Neural progenitor cell (in vitro differentiated cells): ENCODE results near the gene ZNF79. TPM values are rescaled to one million over a fixed set of nuclear protein-coding genes. Genes with fewer than 3 reads are reported as not detected.

ENCODE experiments used
- DNase-seq: peaks from one replicate; pipeline ENCODE4 v3.0.0-alpha.2; 2016; ENCODE audit warnings: low spot score
- H2AFZ ChIP-seq: fragments of 200-600 bp; sonication (generic); replicated peaks from 2 replicates; pipeline ENCODE4 v1.6.1; 2016; ENCODE audit warnings: antibody characterized with exemption
- H3F3A ChIP-seq: fragments of 200-600 bp; sonication (generic); 2 replicates; pipeline ENCODE4 v1.6.1; 2016; ENCODE audit warnings: antibody characterized with exemption, low read depth
- H3K27ac ChIP-seq: fragments of 200-600 bp; sonication (generic); 2 replicates; pipeline ENCODE4 v1.5.1; 2016; ENCODE audit warnings: mild to moderate bottlenecking
- H3K27me3 ChIP-seq: fragments of 200-600 bp; sonication (generic); 2 replicates; pipeline ENCODE4 v1.6.1; 2016; ENCODE audit warnings: mild to moderate bottlenecking, moderate library complexity
- H3K36me3 ChIP-seq: fragments of 200-600 bp; sonication (generic); 2 replicates; pipeline ENCODE4 v1.5.1; 2016
- H3K4me1 ChIP-seq: fragments of 200-600 bp; sonication (generic); 2 replicates; pipeline ENCODE4 v1.6.1; 2016; ENCODE audit warnings: mixed run types
- H3K4me2 ChIP-seq: fragments of 200-600 bp; sonication (generic); 2 replicates; pipeline ENCODE4 v1.6.1; 2016
- H3K4me3 ChIP-seq: fragments of 200-600 bp; sonication (generic); 2 replicates; pipeline ENCODE4 v1.5.1; 2016
- H3K79me2 ChIP-seq: fragments of 200-600 bp; sonication (generic); 2 replicates; pipeline ENCODE4 v1.6.1; 2016; ENCODE audit warnings: low read depth
- H3K9ac ChIP-seq: fragments of 200-600 bp; sonication (generic); 2 replicates; pipeline ENCODE4 v1.6.1; 2016
- H3K9me3 ChIP-seq: fragments of 200-600 bp; sonication (generic); 2 replicates; pipeline ENCODE4 v1.5.1; 2016; ENCODE audit warnings: low read depth
- H4K20me1 ChIP-seq: fragments of 200-600 bp; sonication (generic); 2 replicates; pipeline ENCODE4 v1.6.1; 2016; ENCODE audit warnings: low read depth
- H3K27ac Mint-ChIP-seq: 3 replicates; pipeline ENCODE4 v1.8.0; 2021; ENCODE audit warnings: mixed read lengths
- H3K27me3 Mint-ChIP-seq: 2 replicates; pipeline ENCODE4 v1.8.0; 2022; ENCODE audit warnings: low read depth, mild to moderate bottlenecking, inconsistent platforms, moderate library complexity, mixed read lengths; ENCODE audit not compliant: insufficient read depth
- H3K36me3 Mint-ChIP-seq: 3 replicates; pipeline ENCODE4 v1.8.0; 2021; ENCODE audit warnings: mixed read lengths
- H3K4me1 Mint-ChIP-seq: 3 replicates; pipeline ENCODE4 v1.8.0; 2021; ENCODE audit warnings: mixed read lengths
- H3K4me3 Mint-ChIP-seq: 3 replicates; pipeline ENCODE4 v1.8.0; 2021; ENCODE audit warnings: mild to moderate bottlenecking, moderate library complexity, mixed read lengths
- H3K9me3 Mint-ChIP-seq: 3 replicates; pipeline ENCODE4 v1.8.0; 2020; ENCODE audit warnings: mixed read lengths
- EZH2 ChIP-seq: fragments of 200-600 bp; sonication (generic); IDR thresholded peaks from 2 replicates; pipeline ENCODE4 v1.6.1; 2017; ENCODE audit warnings: antibody characterized with exemption, mild to moderate bottlenecking, moderate library complexity
- EZH2phosphoT487 ChIP-seq: fragments of 200-600 bp; sonication (generic); IDR thresholded peaks from 2 replicates; pipeline ENCODE4 v1.6.1; 2017; ENCODE audit warnings: antibody characterized with exemption
- total RNA-seq: library from RNA; depleted of rRNA; stranded (reverse); fragments of >200 nt; gene quantifications from 2 replicates; pipeline ENCODE4 v1.2.3, GENCODE V29; 2015; ENCODE audit warnings: low replicate concordance
- TF ChIP-seq, protein P1 (sequence below): fragments of 200-600 bp; sonication (generic); IDR thresholded peaks from 2 replicates; pipeline ENCODE4 v1.5.1; 2017; ENCODE audit warnings: antibody characterized with exemption, mild to moderate bottlenecking

Gene ZNF79
- total RNA-seq, 1 donor from 2014 or later = 6.7 TPM

GRCh38 chr9:127422787-127423186 lies 1.4 kb upstream of the ZNF79 start:
- Mint-ChIP-seq H3K4me3 (peak overlapping the region; percentile 100), H3K36me3 (no peaks in the 10 kb centered on the region), H3K27me3 (peaks cover 7% of the 10 kb centered on the region), H3K4me1 (peaks cover 40% of the 10 kb centered on the region), H3K9me3 (no peaks in the 10 kb centered on the region), H3K27ac (peak overlapping the region; percentile 94)
- Histone ChIP-seq H3K4me3 (peak overlapping the region; percentile 92), H3F3A (no peaks in the 10 kb centered on the region), H3K27ac (no peak overlapping the region), H3K36me3 (no peaks in the 10 kb centered on the region), H3K4me1 (peaks cover 18% of the 10 kb centered on the region), H3K27me3 (no peaks in the 10 kb centered on the region), H3K4me2 (peak overlapping the region; percentile 88), H3K9ac (peak overlapping the region; percentile 77), H3K79me2 (peaks cover 53% of the 10 kb centered on the region), H3K9me3 (no peaks in the 10 kb centered on the region), H2AFZ (no peak overlapping the region), H4K20me1 (no peaks in the 10 kb centered on the region)
- TF ChIP-seq, protein P1, sequence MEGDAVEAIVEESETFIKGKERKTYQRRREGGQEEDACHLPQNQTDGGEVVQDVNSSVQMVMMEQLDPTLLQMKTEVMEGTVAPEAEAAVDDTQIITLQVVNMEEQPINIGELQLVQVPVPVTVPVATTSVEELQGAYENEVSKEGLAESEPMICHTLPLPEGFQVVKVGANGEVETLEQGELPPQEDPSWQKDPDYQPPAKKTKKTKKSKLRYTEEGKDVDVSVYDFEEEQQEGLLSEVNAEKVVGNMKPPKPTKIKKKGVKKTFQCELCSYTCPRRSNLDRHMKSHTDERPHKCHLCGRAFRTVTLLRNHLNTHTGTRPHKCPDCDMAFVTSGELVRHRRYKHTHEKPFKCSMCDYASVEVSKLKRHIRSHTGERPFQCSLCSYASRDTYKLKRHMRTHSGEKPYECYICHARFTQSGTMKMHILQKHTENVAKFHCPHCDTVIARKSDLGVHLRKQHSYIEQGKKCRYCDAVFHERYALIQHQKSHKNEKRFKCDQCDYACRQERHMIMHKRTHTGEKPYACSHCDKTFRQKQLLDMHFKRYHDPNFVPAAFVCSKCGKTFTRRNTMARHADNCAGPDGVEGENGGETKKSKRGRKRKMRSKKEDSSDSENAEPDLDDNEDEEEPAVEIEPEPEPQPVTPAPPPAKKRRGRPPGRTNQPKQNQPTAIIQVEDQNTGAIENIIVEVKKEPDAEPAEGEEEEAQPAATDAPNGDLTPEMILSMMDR = no peak
- TF ChIP-seq EZH2 (no peak), EZH2phosphoT487 (no peak)
- no peak for DNase-seq

- Histone ChIP-seq H2AFZ (peak overlapping the region; percentile 100), H3K4me3 (peak overlapping the region; percentile 92), H3K9ac (peak overlapping the region; percentile 77), H3K79me2 (peaks cover 60% of the 10 kb centered on the region), H3K27ac (peak overlapping the region; percentile 2), H3K4me2 (peak overlapping the region; percentile 88), H3F3A (no peaks in the 10 kb centered on the region), H3K4me1 (peaks cover 15% of the 10 kb centered on the region), H4K20me1 (no peaks in the 10 kb centered on the region), H3K27me3 (no peaks in the 10 kb centered on the region), H3K36me3 (no peaks in the 10 kb centered on the region), H3K9me3 (no peaks in the 10 kb centered on the region)
- H3K27ac Mint-ChIP-seq = peak overlapping the region; percentile 99
- DNase-seq = no peak
- peaks cover 40% of the 10 kb centered on the region for H3K4me1 Mint-ChIP-seq
- H3K4me3 Mint-ChIP-seq = peak overlapping the region; percentile 100
- H3K36me3 Mint-ChIP-seq = no peaks in the 10 kb centered on the region
- TF ChIP-seq, protein P1 = no peak
- peak; percentile 30 for TF ChIP-seq EZH2
- H3K27me3 Mint-ChIP-seq = peaks cover 7% of the 10 kb centered on the region
- no peaks in the 10 kb centered on the region for H3K9me3 Mint-ChIP-seq
Observed at GRCh38 chr9:127423476-127423933, 677 bp upstream of the ZNF79 start.

DNA sequence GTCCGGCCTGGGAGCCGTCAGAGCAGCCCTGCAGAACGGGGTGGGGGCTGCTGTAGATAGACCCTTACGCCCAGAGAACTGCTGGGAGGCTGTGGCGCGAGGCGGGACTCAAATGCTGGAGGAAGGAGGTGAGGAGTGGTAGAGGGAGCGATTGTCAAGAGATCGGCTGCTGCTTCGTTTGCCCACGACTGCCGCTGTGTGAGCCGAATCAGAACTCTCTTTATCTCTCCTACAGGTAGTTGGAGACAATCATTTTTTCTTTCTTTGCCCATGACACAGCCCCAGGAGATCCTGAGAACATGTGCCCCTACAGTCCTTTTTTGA lies 456 bp downstream of the ZNF79 start:
- Histone ChIP-seq H3K36me3 (no peaks in the 10 kb centered on the region), H3K27me3 (no peaks in the 10 kb centered on the region), H4K20me1 (no peaks in the 10 kb centered on the region), H2AFZ (peak overlapping the region; percentile 100), H3F3A (no peaks in the 10 kb centered on the region), H3K9me3 (no peaks in the 10 kb centered on the region), H3K4me2 (peak overlapping the region; percentile 88), H3K4me3 (peak overlapping the region; percentile 92), H3K9ac (peak overlapping the region; percentile 86), H3K79me2 (peaks cover 61% of the 10 kb centered on the region), H3K4me1 (peaks cover 15% of the 10 kb centered on the region), H3K27ac (no peak overlapping the region)
- H3K27me3 Mint-ChIP-seq = peaks cover 2% of the 10 kb centered on the region
- peak overlapping the region; percentile 99 for H3K27ac Mint-ChIP-seq
- H3K36me3 Mint-ChIP-seq = no peaks in the 10 kb centered on the region
- no peak for TF ChIP-seq EZH2
- TF ChIP-seq, protein P1 = no peak
- no peak for TF ChIP-seq EZH2phosphoT487
- H3K4me1 Mint-ChIP-seq = peaks cover 40% of the 10 kb centered on the region
- peak overlapping the region; percentile 100 for H3K4me3 Mint-ChIP-seq
- H3K9me3 Mint-ChIP-seq = no peaks in the 10 kb centered on the region
- DNase-seq = no peak
